OCI-LY3 (cell line): ENCODE measurements around the gene DNAJC22.

ENCODE experiments used
- CTCF ChIP-seq: fragments of 200-600, 300-600 bp; sonication (generic); IDR thresholded peaks from 2 replicates; pipeline ENCODE4 v1.5.1; 2014; ENCODE audit warnings: antibody characterized with exemption, low read length, low read depth
- EZH2phosphoT487 ChIP-seq: fragments of 200-600 bp; shearing (Covaris generic); IDR thresholded peaks from 2 replicates; pipeline ENCODE4 v1.6.1; 2018; ENCODE audit warnings: antibody characterized with exemption, mixed run types, low read depth

GRCh38 chr12:49335955-49336644 lies 10.6 kb upstream of the DNAJC22 start:
- TF ChIP-seq CTCF (no peak), EZH2phosphoT487 (no peak)
